ENCODE results near the gene TMEM51.

Gene TMEM51

GRCh38 chr1:15153184-15153841 is at the start of gene TMEM51:
Gene TMEM51 (plus strand): TSS chr1:15153747. CDS start chr1:15215088, 61,341 bp downstream.
- DNase-seq: no peak

GRCh38 chr1:15103906-15104305 is 49.6 kb upstream of the TMEM51 start:
- peak; percentile 45 for DNase-seq

- no peak for DNase-seq
These were observed 48.8 kb upstream of the TMEM51 start for GRCh38 chr1:15104768-15105167.

- peak; percentile 36 for DNase-seq
These were observed 46.9 kb upstream of the TMEM51 start for GRCh38 chr1:15106608-15107007.

- DNase-seq: peak; percentile 24
These were observed 46.4 kb upstream of the TMEM51 start for GRCh38 chr1:15107058-15107687.

GRCh38 chr1:15107911-15108310 is 45.6 kb upstream of the TMEM51 start:
- DNase-seq: no peak

- peak; percentile 21 for DNase-seq
These were observed 43.2 kb upstream of the TMEM51 start for GRCh38 chr1:15110128-15110866.

- peak; percentile 16 for DNase-seq
These were observed 42.7 kb upstream of the TMEM51 start for GRCh38 chr1:15110867-15111230.

- DNase-seq: no peak
These were observed 40.4 kb upstream of the TMEM51 start for GRCh38 chr1:15113146-15113545.

GRCh38 chr1:15114884-15115283 is 38.7 kb upstream of the TMEM51 start:
- DNase-seq: no peak

- DNase-seq: no peak
These were observed 37.8 kb upstream of the TMEM51 start for GRCh38 chr1:15115542-15116330.

- DNase-seq: no peak
These were observed 36.6 kb upstream of the TMEM51 start for GRCh38 chr1:15116966-15117365.

GRCh38 chr1:15117671-15118325 is 35.7 kb upstream of the TMEM51 start:
- DNase-seq: no peak

- DNase-seq: no peak
These were observed 35.0 kb upstream of the TMEM51 start for GRCh38 chr1:15118579-15118978.

- DNase-seq: no peak
These were observed 33.1 kb upstream of the TMEM51 start for GRCh38 chr1:15120251-15120945.

- no peak for DNase-seq
These were observed 31.2 kb upstream of the TMEM51 start for GRCh38 chr1:15122331-15122730.

- DNase-seq: no peak
These were observed 30.3 kb upstream of the TMEM51 start for GRCh38 chr1:15123270-15123669.

GRCh38 chr1:15123925-15124324 is 29.6 kb upstream of the TMEM51 start:
- no peak for DNase-seq

- DNase-seq: no peak
These were observed 29.0 kb upstream of the TMEM51 start for GRCh38 chr1:15124362-15125100.

- DNase-seq: no peak
These were observed 28.3 kb upstream of the TMEM51 start for GRCh38 chr1:15125101-15125745.

GRCh38 chr1:15128077-15128476 is 25.5 kb upstream of the TMEM51 start:
- no peak for DNase-seq

Data from activated effector memory CD4-positive, alpha-beta T cell treated with anti-CD3 and anti-CD28 coated beads, Interleukin-2, amount 50 U/mL, for 16 hours (primary cell).